Measurements from ENCODE around the gene ATP1A1.

Gene ATP1A1

DNA sequence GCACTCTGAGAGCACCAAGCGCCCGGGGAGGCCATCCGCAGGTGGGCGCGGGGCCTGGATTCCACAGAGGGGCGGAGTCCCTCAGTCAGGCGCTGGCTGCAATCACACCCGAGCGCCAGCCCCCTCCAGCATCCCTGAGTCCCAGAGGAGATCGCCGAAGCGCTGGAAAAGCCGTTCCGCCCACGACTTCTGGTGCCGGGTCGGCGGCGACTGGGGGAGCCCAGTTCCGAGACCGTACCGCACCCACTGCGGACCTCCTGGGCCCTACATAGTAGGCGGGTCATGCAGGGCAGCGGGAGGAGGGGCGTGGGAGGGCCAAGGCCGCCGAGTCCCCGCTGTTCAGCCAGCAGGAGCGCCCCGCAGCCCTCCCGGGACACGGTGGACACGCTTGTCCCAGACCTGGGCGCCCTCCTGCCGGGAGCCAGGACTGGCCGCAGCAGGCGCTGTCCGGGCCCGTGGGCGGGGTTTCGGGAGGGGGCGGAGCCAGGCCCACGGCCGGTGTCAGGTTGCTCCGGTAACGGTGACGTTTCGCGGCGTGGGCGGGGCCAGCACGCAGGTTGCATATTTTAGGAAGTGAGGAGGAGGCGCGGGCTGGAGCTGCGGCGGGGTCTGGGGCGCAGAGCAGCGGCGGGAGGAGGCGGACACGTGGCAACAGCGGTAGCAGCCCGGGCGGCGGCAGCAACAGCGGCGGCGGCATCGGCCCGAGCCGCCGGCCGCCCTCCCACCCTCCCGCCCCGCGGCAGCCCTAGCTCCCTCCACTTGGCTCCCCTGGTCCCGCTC lies at the start of gene ATP1A1:
TSS of gene ATP1A1 (plus strand) at position 594 of the 780 bp plus-strand sequence. CDS start 268 bp downstream, outside the sequence.
- H3K9me3 ChIP-seq (ENCODE audit: control insufficient read depth, insufficient read depth, low read length) = no peaks in the 10 kb centered on the region
- peak within 1 kb of the TSS; percentile 84 for H3K4me3 ChIP-seq (ENCODE audit: low read depth, low read length)
- peaks cover 17% of the 10 kb centered on the region for H3K27me3 ChIP-seq (ENCODE audit: control insufficient read depth, insufficient read depth, low read length)
- no peaks in the 10 kb centered on the region for H3K36me3 ChIP-seq (ENCODE audit: control insufficient read depth, insufficient read depth, low read length)
- H3K4me1 ChIP-seq (ENCODE audit: control insufficient read depth, insufficient read depth, low read length) = peaks cover 22% of the 10 kb centered on the region
- peak within 1 kb of the TSS; percentile 70 for H3K9ac ChIP-seq (ENCODE audit: low read depth, low read length)

DNA sequence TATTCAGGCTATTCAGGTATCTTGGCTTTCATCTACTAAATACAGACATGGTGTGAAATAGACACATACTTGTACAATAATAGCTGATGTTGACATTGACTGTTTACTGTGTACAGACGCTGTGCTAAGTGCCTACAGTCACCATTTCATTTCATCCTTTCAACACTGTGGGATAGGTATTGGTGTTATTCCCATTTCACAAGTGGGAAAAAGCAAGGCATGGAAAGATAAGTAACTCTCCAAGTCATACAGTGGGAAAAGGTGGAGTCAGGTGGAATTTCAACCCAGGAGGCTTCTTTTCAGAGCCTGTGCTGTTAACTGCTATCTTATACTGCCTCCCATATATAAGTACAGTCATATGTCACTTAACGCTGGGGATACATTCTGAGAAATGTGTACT lies 49.6 kb upstream of the ATP1A1 start:
- Histone ChIP-seq H3K4me3 (ENCODE audit: low read depth, low read length) (no peak overlapping the region), H3K9ac (ENCODE audit: low read depth, low read length) (no peak overlapping the region), H3K36me3 (ENCODE audit: control insufficient read depth, insufficient read depth, low read length) (no peaks in the 10 kb centered on the region), H3K9me3 (ENCODE audit: control insufficient read depth, insufficient read depth, low read length) (no peaks in the 10 kb centered on the region), H3K4me1 (ENCODE audit: control insufficient read depth, insufficient read depth, low read length) (no peaks in the 10 kb centered on the region), H3K27me3 (ENCODE audit: control insufficient read depth, insufficient read depth, low read length) (no peaks in the 10 kb centered on the region)

DNA sequence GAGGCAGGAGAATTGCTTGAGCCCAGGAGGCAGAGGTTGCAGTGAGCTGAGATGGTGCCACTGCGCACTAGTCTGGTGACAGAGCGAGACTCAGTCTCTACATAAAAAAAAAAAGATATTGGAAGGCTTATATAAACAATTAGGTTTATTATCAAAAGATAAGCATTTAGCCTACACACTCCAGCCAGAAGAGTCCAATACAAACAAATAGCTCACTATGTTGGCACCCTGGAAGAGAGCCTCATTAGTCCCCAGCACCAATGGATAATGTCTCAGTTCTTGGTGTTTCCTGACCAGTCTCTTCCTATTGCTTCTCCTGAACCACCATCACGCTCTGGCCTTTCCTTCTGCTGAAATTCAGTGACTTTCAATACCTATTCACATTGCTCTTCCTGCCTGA lies 48.6 kb upstream of the ATP1A1 start:
- H3K9ac ChIP-seq (ENCODE audit: low read depth, low read length) = no peak overlapping the region
- no peaks in the 10 kb centered on the region for H3K9me3 ChIP-seq (ENCODE audit: control insufficient read depth, insufficient read depth, low read length)
- no peaks in the 10 kb centered on the region for H3K27me3 ChIP-seq (ENCODE audit: control insufficient read depth, insufficient read depth, low read length)
- no peaks in the 10 kb centered on the region for H3K36me3 ChIP-seq (ENCODE audit: control insufficient read depth, insufficient read depth, low read length)
- H3K4me1 ChIP-seq (ENCODE audit: control insufficient read depth, insufficient read depth, low read length) = no peaks in the 10 kb centered on the region
- H3K4me3 ChIP-seq (ENCODE audit: low read depth, low read length) = no peak overlapping the region

DNA sequence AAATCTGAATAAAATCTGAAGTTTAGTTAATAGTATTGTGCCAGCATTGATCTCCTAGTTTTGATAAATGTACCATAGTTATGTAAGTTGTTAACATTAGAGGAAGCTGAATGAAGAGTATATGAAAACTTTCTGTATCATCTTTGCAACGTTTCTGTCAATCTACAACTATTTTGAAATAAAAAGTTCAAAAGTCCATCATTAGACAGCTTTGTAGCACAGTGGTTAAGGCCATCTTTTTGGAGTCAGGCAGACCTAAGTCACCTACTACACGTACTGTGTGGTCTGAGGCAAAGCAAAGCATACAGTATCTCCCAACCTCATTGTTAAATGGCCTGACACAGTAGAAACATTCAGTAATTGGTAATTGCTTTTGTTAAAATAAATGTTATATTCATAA lies 47.9 kb upstream of the ATP1A1 start:
- H3K36me3 ChIP-seq (ENCODE audit: control insufficient read depth, insufficient read depth, low read length) = no peaks in the 10 kb centered on the region
- no peak overlapping the region for H3K4me3 ChIP-seq (ENCODE audit: low read depth, low read length)
- H3K9me3 ChIP-seq (ENCODE audit: control insufficient read depth, insufficient read depth, low read length) = no peaks in the 10 kb centered on the region
- no peak overlapping the region for H3K9ac ChIP-seq (ENCODE audit: low read depth, low read length)
- no peaks in the 10 kb centered on the region for H3K4me1 ChIP-seq (ENCODE audit: control insufficient read depth, insufficient read depth, low read length)
- H3K27me3 ChIP-seq (ENCODE audit: control insufficient read depth, insufficient read depth, low read length) = no peaks in the 10 kb centered on the region

DNA sequence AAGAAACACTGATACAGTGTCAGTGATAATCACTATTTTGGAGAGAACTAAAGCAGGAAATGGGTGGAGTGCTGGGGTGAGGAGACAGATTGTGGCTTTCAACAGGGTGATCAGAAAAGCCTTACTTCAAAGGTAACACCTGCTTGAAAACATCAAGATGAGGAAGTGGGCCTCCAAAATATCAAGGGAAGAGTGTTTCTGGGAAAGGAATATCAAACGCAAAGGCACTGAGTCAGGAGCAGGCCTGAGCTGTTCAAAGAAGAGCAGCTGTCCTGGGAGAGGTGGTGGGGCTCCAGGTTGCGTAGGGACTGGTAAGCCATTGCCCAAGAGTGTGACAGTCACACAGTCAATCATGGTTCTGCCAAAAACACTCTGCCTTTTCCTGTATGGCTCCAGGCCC lies 47.1 kb upstream of the ATP1A1 start:
- Histone ChIP-seq H3K4me3 (ENCODE audit: low read depth, low read length) (no peak overlapping the region), H3K27me3 (ENCODE audit: control insufficient read depth, insufficient read depth, low read length) (no peaks in the 10 kb centered on the region), H3K9ac (ENCODE audit: low read depth, low read length) (no peak overlapping the region), H3K4me1 (ENCODE audit: control insufficient read depth, insufficient read depth, low read length) (no peaks in the 10 kb centered on the region), H3K36me3 (ENCODE audit: control insufficient read depth, insufficient read depth, low read length) (no peaks in the 10 kb centered on the region), H3K9me3 (ENCODE audit: control insufficient read depth, insufficient read depth, low read length) (no peaks in the 10 kb centered on the region)

DNA sequence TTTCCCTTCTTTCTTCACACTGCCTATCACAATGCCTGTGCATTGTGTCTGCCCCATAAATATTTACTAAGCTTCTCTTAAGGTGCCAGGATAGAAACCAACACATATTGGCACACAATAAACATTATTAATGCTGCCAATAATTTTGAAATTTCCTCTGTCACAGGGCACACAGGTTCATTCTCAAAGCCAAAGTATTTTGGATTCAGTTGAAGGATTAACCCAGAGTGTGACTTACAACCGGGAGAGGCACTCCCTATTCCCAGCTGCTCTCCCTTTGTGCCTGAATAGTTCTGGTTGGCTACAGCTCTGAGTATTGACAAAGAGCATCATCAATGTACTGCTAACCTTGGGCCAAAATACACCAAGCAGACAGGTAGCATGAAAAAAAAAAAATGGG lies 46.6 kb upstream of the ATP1A1 start:
- no peak overlapping the region for H3K9ac ChIP-seq (ENCODE audit: low read depth, low read length)
- no peaks in the 10 kb centered on the region for H3K27me3 ChIP-seq (ENCODE audit: control insufficient read depth, insufficient read depth, low read length)
- H3K4me3 ChIP-seq (ENCODE audit: low read depth, low read length) = no peak overlapping the region
- no peaks in the 10 kb centered on the region for H3K9me3 ChIP-seq (ENCODE audit: control insufficient read depth, insufficient read depth, low read length)
- no peaks in the 10 kb centered on the region for H3K36me3 ChIP-seq (ENCODE audit: control insufficient read depth, insufficient read depth, low read length)
- no peaks in the 10 kb centered on the region for H3K4me1 ChIP-seq (ENCODE audit: control insufficient read depth, insufficient read depth, low read length)

DNA sequence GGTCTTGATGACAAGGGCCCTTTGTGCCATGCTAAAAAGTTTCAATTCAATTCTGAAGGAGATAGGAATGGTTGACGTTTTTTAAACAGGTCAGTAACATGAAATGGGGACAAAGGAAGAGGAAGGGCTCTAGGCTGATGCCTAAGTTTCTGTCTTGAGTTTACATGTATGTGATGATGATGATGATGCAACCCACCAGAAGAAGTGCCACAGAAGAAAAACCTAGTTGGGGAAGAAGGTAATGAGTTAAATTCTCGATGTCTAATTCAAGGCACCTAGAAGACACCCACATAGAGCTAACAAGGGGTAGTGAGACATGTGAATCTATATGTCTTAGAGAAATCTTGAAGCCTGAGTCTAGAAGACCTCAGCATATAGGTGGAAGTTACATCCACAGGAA lies 44.4 kb upstream of the ATP1A1 start:
- no peaks in the 10 kb centered on the region for H3K27me3 ChIP-seq (ENCODE audit: control insufficient read depth, insufficient read depth, low read length)
- H3K4me1 ChIP-seq (ENCODE audit: control insufficient read depth, insufficient read depth, low read length) = no peaks in the 10 kb centered on the region
- H3K9ac ChIP-seq (ENCODE audit: low read depth, low read length) = no peak overlapping the region
- H3K4me3 ChIP-seq (ENCODE audit: low read depth, low read length) = no peak overlapping the region
- H3K36me3 ChIP-seq (ENCODE audit: control insufficient read depth, insufficient read depth, low read length) = no peaks in the 10 kb centered on the region
- no peaks in the 10 kb centered on the region for H3K9me3 ChIP-seq (ENCODE audit: control insufficient read depth, insufficient read depth, low read length)

DNA sequence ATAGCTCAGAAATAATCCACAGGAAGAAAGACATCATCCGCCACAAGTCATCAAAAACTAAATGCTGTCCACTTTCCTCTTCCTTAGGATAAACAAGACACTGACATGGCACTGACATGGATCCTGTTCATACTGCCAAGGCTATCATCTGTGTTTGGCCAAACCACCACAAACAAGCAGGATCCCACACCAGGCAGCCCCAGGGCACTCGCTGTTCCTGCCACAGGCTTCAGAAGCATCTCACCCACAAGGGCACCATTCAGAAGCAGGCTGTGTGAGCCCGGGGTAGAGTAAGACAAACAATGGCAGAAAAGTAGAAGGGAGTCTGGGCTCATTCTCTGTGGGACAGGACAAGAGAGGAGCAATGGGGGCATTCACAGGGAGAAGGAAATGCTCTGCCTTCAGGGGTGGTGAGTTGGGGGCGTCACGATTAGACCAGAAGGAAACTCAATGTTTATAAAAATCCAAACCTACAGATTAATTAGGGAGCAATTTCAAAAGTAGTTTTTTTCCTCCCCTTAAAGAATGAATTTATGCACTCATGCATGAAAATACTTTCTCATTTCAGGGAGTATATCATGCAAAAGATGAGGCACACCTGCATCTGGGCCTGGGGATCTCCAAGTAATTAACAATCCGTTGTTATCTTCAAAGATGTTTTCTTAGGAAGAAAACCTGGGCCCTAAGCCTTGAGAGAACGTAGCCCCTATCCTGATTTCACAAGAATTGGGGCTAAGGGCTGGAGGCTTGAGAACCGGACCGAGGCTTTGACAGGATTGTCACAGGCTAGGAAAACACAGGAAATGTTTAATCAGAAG lies 43.3 kb upstream of the ATP1A1 start:
- Histone ChIP-seq H3K9me3 (ENCODE audit: control insufficient read depth, insufficient read depth, low read length) (no peaks in the 10 kb centered on the region), H3K4me3 (ENCODE audit: low read depth, low read length) (no peak overlapping the region), H3K36me3 (ENCODE audit: control insufficient read depth, insufficient read depth, low read length) (no peaks in the 10 kb centered on the region), H3K4me1 (ENCODE audit: control insufficient read depth, insufficient read depth, low read length) (no peaks in the 10 kb centered on the region), H3K9ac (ENCODE audit: low read depth, low read length) (no peak overlapping the region), H3K27me3 (ENCODE audit: control insufficient read depth, insufficient read depth, low read length) (no peaks in the 10 kb centered on the region)

DNA sequence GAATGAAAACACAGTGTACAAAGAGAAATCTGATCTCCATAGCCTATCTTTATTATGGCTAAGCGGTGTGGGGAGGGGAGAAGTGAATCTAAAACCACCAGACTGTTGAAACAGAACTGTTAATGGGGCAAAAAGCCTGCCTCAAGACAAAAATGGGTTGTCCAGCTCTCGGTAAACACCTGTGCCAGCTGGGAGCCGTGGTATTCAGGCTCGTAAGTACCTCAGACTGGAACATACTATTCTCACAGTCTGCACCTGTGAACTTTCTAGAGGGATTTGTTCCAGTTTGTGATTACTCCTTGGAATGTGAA lies 42.7 kb upstream of the ATP1A1 start:
- Histone ChIP-seq H3K4me3 (ENCODE audit: low read depth, low read length) (no peak overlapping the region), H3K4me1 (ENCODE audit: control insufficient read depth, insufficient read depth, low read length) (peaks cover 5% of the 10 kb centered on the region), H3K9ac (ENCODE audit: low read depth, low read length) (no peak overlapping the region), H3K27me3 (ENCODE audit: control insufficient read depth, insufficient read depth, low read length) (no peaks in the 10 kb centered on the region), H3K36me3 (ENCODE audit: control insufficient read depth, insufficient read depth, low read length) (no peaks in the 10 kb centered on the region), H3K9me3 (ENCODE audit: control insufficient read depth, insufficient read depth, low read length) (no peaks in the 10 kb centered on the region)

DNA sequence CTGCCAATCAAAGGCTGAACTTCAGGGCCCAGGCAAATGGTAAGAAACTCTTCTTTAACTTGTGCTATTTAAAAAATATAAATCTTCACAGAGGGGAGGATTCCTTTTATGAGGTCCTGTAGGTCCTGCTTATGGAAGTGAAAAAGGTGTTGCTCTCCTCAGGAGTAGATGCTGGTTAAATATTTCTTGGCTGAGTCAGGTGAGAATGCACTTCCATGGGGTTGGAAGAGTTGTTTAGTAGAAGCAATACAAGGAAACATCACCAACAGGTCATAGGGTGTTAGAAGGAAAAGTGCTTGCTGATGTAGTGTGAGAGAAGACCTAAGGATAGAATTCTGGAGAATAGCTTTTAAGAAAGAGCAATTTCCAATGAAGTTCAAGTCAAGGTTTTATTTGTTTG lies 42.2 kb upstream of the ATP1A1 start:
- no peak overlapping the region for H3K9ac ChIP-seq (ENCODE audit: low read depth, low read length)
- no peak overlapping the region for H3K4me3 ChIP-seq (ENCODE audit: low read depth, low read length)
- no peaks in the 10 kb centered on the region for H3K9me3 ChIP-seq (ENCODE audit: control insufficient read depth, insufficient read depth, low read length)
- no peaks in the 10 kb centered on the region for H3K36me3 ChIP-seq (ENCODE audit: control insufficient read depth, insufficient read depth, low read length)
- H3K4me1 ChIP-seq (ENCODE audit: control insufficient read depth, insufficient read depth, low read length) = peaks cover 6% of the 10 kb centered on the region
- H3K27me3 ChIP-seq (ENCODE audit: control insufficient read depth, insufficient read depth, low read length) = no peaks in the 10 kb centered on the region

DNA sequence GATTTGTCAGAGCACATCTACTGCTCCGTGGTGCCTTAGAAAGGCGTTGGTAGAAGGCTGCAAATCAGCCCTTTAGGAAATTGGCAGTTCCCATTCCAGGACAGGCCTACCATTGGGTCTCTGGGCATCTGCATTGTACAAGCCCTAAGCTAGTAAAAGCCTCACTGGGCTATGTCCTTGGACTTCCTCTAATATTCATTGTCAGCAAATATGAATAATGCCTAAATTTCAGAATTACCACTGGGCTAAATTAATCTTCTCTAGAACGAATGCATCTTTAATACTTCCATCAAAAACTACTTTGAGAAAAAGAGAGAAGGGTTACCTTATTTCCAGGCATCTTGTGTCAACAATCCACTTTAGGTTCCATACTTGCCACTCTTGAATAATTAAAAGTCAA lies 41.5 kb upstream of the ATP1A1 start:
- Histone ChIP-seq H3K36me3 (ENCODE audit: control insufficient read depth, insufficient read depth, low read length) (no peaks in the 10 kb centered on the region), H3K9me3 (ENCODE audit: control insufficient read depth, insufficient read depth, low read length) (no peaks in the 10 kb centered on the region), H3K27me3 (ENCODE audit: control insufficient read depth, insufficient read depth, low read length) (no peaks in the 10 kb centered on the region), H3K9ac (ENCODE audit: low read depth, low read length) (no peak overlapping the region), H3K4me1 (ENCODE audit: control insufficient read depth, insufficient read depth, low read length) (peaks cover 6% of the 10 kb centered on the region), H3K4me3 (ENCODE audit: low read depth, low read length) (no peak overlapping the region)

DNA sequence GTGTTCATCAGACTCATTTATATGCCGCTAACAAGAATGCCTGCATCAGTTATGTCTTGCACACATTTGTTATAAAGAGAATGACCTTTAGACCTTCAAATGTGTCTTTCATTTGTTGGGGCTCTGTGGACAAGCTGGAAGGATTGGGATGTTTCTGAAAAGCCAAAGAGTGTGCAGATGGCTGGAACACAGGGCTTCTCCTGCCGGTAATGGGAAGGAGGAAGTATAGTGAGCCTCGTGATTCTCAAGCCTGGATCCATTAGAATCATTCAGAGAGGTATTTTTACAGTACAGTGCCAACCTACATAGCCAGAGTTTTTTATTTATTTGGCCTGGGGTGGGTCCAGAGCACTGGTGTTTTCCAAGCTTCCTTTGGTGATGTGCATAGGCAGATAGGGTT lies 40.6 kb upstream of the ATP1A1 start:
- H3K4me3 ChIP-seq (ENCODE audit: low read depth, low read length) = no peak overlapping the region
- peaks cover 6% of the 10 kb centered on the region for H3K4me1 ChIP-seq (ENCODE audit: control insufficient read depth, insufficient read depth, low read length)
- H3K27me3 ChIP-seq (ENCODE audit: control insufficient read depth, insufficient read depth, low read length) = no peaks in the 10 kb centered on the region
- no peaks in the 10 kb centered on the region for H3K9me3 ChIP-seq (ENCODE audit: control insufficient read depth, insufficient read depth, low read length)
- H3K9ac ChIP-seq (ENCODE audit: low read depth, low read length) = no peak overlapping the region
- no peaks in the 10 kb centered on the region for H3K36me3 ChIP-seq (ENCODE audit: control insufficient read depth, insufficient read depth, low read length)
